ENCODE data around the gene FBN1.

The FBN1 gene

DNA sequence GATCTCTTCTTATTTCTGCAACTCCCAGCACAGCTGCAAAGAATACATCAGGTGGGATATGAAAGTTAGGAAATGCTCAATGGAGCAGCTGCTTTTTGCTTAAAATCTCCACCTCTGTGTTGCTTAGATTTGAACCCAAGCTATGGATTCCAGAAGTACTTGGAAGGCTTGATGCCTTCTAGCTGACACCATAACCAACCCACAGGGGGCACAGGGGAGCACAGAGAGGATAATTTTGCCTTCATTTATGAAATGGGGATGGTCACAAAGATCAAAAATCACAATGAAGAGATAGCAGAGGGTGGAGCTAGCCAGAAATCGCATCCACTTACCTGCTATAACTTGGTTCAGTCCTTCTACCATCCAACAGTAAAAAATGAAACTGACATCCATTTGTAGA is 238.6 kb downstream of the FBN1 start:
- DNase-seq (ENCODE audit: low spot score) (no peak), ATAC-seq (ENCODE audit: low read depth) (no peak; the same call in 2 of the 3 replicates)
- TF ChIP-seq, protein P1, sequence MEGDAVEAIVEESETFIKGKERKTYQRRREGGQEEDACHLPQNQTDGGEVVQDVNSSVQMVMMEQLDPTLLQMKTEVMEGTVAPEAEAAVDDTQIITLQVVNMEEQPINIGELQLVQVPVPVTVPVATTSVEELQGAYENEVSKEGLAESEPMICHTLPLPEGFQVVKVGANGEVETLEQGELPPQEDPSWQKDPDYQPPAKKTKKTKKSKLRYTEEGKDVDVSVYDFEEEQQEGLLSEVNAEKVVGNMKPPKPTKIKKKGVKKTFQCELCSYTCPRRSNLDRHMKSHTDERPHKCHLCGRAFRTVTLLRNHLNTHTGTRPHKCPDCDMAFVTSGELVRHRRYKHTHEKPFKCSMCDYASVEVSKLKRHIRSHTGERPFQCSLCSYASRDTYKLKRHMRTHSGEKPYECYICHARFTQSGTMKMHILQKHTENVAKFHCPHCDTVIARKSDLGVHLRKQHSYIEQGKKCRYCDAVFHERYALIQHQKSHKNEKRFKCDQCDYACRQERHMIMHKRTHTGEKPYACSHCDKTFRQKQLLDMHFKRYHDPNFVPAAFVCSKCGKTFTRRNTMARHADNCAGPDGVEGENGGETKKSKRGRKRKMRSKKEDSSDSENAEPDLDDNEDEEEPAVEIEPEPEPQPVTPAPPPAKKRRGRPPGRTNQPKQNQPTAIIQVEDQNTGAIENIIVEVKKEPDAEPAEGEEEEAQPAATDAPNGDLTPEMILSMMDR (IDR thresholded peaks at IDR 0.05; ENCODE audit: poor library complexity, severe bottlenecking), result peak; percentile 21
- H3K27ac ChIP-seq (ENCODE audit: poor library complexity, severe bottlenecking), result no peak overlapping the region
- H3K36me3 ChIP-seq (ENCODE audit: low read depth), result 0 out of 2 replicates have a peak, but pooled peaks cover 4% of the 10 kb centered on the region
- no peaks in the 10 kb centered on the region for H3K4me1 ChIP-seq (ENCODE audit: insufficient read depth, poor library complexity, severe bottlenecking)
- H3K9me3 ChIP-seq (ENCODE audit: severe bottlenecking), result no peaks in the 10 kb centered on the region
- H3K4me3 ChIP-seq (ENCODE audit: severe bottlenecking), result no peak overlapping the region
- H3K27me3 ChIP-seq (ENCODE audit: insufficient read depth, poor library complexity, severe bottlenecking), result no peaks in the 10 kb centered on the region

DNA sequence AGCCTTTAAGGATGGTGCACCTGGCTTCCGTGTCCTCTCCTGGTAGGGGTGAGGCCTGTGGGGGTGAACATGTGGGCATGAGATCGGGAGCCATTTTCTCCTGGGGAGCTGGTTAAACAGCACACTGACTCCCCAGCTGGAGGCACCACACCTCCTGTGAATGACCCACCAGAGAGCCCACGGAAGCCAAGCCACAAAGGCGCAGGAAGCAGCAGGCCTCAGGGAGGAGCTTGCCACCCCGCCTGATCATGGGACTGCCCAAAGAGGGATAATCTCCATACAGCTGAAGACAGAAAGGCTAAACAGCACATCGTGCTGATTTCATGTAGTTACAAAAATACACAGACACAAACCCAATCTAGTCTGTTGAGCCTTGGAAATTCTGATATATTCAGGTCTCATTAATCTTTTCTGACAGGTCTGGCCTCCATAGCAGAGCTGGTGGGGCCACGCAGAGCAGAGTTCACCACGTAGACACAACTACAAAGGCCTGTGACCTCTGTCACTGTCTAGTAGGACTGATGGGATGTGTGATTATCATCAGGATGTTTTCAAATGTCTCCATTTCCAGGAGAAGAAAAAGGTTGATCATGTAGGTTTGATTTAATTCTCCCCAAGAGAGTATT is 239.1 kb downstream of the FBN1 start:
- Histone ChIP-seq H3K4me1 (ENCODE audit: insufficient read depth, poor library complexity, severe bottlenecking) (no peaks in the 10 kb centered on the region), H3K27ac (ENCODE audit: poor library complexity, severe bottlenecking) (no peak overlapping the region), H3K9me3 (ENCODE audit: severe bottlenecking) (no peaks in the 10 kb centered on the region), H3K36me3 (ENCODE audit: low read depth) (0 out of 2 replicates have a peak, but pooled peaks cover 4% of the 10 kb centered on the region), H3K4me3 (ENCODE audit: severe bottlenecking) (no peak overlapping the region), H3K27me3 (ENCODE audit: insufficient read depth, poor library complexity, severe bottlenecking) (no peaks in the 10 kb centered on the region)
- ATAC-seq (ENCODE audit: low read depth), result no peak
- no peak for DNase-seq (ENCODE audit: low spot score)
- TF ChIP-seq, protein P1 (IDR thresholded peaks at IDR 0.05; ENCODE audit: poor library complexity, severe bottlenecking), result no peak

DNA sequence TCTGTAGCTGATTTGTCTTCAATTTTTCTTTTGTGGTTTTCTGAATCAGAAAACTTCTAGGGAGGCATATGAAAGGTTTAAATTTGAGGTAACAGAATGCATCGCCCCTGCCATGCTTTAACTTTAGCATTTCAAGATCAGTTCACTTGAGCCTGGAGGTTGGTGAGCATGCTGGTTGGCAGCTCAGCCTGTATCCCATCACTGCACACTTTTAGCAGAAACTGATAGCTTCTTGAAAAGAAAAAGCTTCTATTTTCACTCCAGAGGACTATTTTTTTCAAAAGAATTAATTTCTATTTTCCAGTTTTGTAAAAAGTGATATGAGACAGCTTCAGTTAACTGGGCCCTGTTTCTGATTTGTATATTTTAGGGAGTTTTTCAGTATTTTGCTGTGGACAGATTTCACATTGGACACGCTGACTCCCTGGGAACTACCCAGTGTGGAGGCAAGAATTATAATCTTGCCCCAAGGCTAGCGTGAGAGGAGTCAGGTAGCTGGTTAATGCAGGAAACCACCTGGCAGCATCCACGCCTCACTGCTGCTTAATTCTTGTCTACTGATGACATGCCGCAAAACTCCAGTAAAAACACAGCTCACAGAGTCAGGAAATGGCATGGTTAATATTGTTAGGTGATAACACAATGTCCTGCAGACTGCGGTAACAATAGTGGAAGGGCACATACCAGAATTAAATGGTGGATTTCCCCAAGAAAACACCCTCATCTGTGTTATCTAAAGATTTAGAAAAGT is 242.9 kb downstream of the FBN1 start:
- Histone ChIP-seq H3K36me3 (ENCODE audit: low read depth) (no peaks in the 10 kb centered on the region), H3K27me3 (ENCODE audit: insufficient read depth, poor library complexity, severe bottlenecking) (no peaks in the 10 kb centered on the region), H3K4me1 (ENCODE audit: insufficient read depth, poor library complexity, severe bottlenecking) (no peaks in the 10 kb centered on the region), H3K9me3 (ENCODE audit: severe bottlenecking) (no peaks in the 10 kb centered on the region), H3K27ac (ENCODE audit: poor library complexity, severe bottlenecking) (no peak overlapping the region), H3K4me3 (ENCODE audit: severe bottlenecking) (no peak overlapping the region)
- no peak for DNase-seq (ENCODE audit: low spot score)
- no peak for ATAC-seq (ENCODE audit: low read depth)
- TF ChIP-seq, protein P1 (IDR thresholded peaks at IDR 0.05; ENCODE audit: poor library complexity, severe bottlenecking), result no peak

DNA sequence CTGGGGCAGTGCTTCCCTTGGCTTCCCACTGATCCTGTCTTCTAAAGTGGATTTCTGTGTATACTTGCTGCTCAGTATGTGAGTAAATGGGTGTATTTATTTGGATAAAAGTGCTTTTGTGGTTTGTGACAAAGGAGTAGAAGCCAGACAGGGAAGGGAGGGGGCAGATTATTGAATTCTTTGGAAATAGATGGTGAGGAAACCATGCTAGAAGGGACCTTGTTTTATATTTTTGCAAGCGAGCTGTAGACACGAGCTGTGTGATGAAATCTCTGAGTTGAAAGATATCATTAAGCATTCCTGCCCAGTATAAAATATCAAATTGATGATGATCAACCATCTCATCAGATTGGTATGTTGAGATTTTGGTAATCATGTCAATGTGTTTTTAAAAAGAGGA is 245.4 kb downstream of the FBN1 start:
- no peak for DNase-seq (ENCODE audit: low spot score)
- Histone ChIP-seq H3K36me3 (ENCODE audit: low read depth) (no peaks in the 10 kb centered on the region), H3K4me1 (ENCODE audit: insufficient read depth, poor library complexity, severe bottlenecking) (peaks cover 4% of the 10 kb centered on the region), H3K4me3 (ENCODE audit: severe bottlenecking) (no peak overlapping the region), H3K9me3 (ENCODE audit: severe bottlenecking) (no peaks in the 10 kb centered on the region), H3K27me3 (ENCODE audit: insufficient read depth, poor library complexity, severe bottlenecking) (no peaks in the 10 kb centered on the region), H3K27ac (ENCODE audit: poor library complexity, severe bottlenecking) (no peak overlapping the region)
- TF ChIP-seq, protein P1 (IDR thresholded peaks at IDR 0.05; ENCODE audit: poor library complexity, severe bottlenecking), result no peak
- no peak for ATAC-seq (ENCODE audit: low read depth)

DNA sequence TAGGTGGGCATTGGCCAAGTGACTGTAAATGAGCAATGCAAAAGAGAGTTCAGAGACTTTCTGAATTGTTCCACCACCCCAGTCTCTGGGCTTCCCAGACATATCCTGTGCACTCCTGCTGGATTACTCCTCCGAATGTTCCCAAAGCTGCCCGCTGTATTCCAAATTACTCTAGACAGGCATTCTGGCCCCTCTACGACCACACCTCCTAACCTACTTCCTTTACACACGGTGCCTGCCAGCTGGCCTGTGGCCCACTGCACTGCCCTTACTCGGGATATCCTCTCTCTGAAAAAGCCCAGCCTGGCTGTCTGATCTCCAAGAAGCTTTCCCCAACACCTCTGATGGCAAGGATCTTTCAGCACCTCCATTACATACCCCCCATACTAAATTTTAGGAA is 247.7 kb downstream of the FBN1 start:
- no peaks in the 10 kb centered on the region for H3K36me3 ChIP-seq (ENCODE audit: low read depth)
- peaks cover 4% of the 10 kb centered on the region for H3K4me1 ChIP-seq (ENCODE audit: insufficient read depth, poor library complexity, severe bottlenecking)
- H3K4me3 ChIP-seq (ENCODE audit: severe bottlenecking), result no peak overlapping the region
- H3K27me3 ChIP-seq (ENCODE audit: insufficient read depth, poor library complexity, severe bottlenecking), result no peaks in the 10 kb centered on the region
- ATAC-seq (ENCODE audit: low read depth) (no peak), DNase-seq (ENCODE audit: low spot score) (no peak)
- H3K9me3 ChIP-seq (ENCODE audit: severe bottlenecking), result no peaks in the 10 kb centered on the region
- TF ChIP-seq, protein P1 (IDR thresholded peaks at IDR 0.05; ENCODE audit: poor library complexity, severe bottlenecking), result no peak
- no peak overlapping the region for H3K27ac ChIP-seq (ENCODE audit: poor library complexity, severe bottlenecking)
